MM.1S (cell line): ENCODE results near the gene DMRTB1.

Source experiments
- DNase-seq: peaks from one replicate; pipeline ENCODE4 v3.0.0-alpha.2; 2015
- H2AFZ ChIP-seq: fragments of 300-600 bp; sonication (generic); 2 replicates; pipeline ENCODE4 v1.6.0; 2016; ENCODE audit warnings: antibody characterized with exemption, low read length
- H3F3A ChIP-seq: fragments of 300-600 bp; sonication (generic); 2 replicates; pipeline ENCODE4 v1.6.1; 2016; ENCODE audit warnings: mild to moderate bottlenecking, antibody characterized with exemption, low read length, moderate library complexity, mixed read lengths; ENCODE audit not compliant: insufficient read depth
- H3K27ac ChIP-seq: fragments of 300-600 bp; sonication (generic); 2 replicates; pipeline ENCODE4 v1.5.1; 2016; ENCODE audit warnings: mild to moderate bottlenecking, low read length
- H3K27me3 ChIP-seq: fragments of 300-600 bp; sonication (generic); replicated peaks from 2 replicates; pipeline ENCODE4 v1.6.0; 2016; ENCODE audit warnings: low read length; ENCODE audit not compliant: insufficient read depth
- H3K36me3 ChIP-seq: fragments of 300-600 bp; sonication (generic); replicated peaks from 2 replicates; pipeline ENCODE4 v1.6.1; 2016; ENCODE audit warnings: mild to moderate bottlenecking, low read length, mixed read lengths; ENCODE audit not compliant: insufficient read depth
- H3K4me1 ChIP-seq: fragments of 300-600 bp; sonication (generic); 2 replicates; pipeline ENCODE4 v1.6.1; 2016; ENCODE audit warnings: low read length, mixed read lengths
- H3K4me2 ChIP-seq: fragments of 300-600 bp; sonication (generic); 2 replicates; pipeline ENCODE4 v1.6.0; 2016; ENCODE audit warnings: low read depth, low read length
- H3K4me3 ChIP-seq: fragments of 300-600 bp; sonication (generic); 2 replicates; pipeline ENCODE4 v1.5.1; 2016; ENCODE audit warnings: low read length, mixed read lengths
- H3K79me2 ChIP-seq: fragments of 300-600 bp; sonication (generic); 2 replicates; pipeline ENCODE4 v1.6.1; 2016; ENCODE audit warnings: mixed run types, low read length, mixed read lengths
- H3K9ac ChIP-seq: fragments of 300-600 bp; sonication (generic); 2 replicates; pipeline ENCODE4 v1.6.1; 2016; ENCODE audit warnings: low read length, mixed read lengths
- H3K9me2 ChIP-seq: fragments of 300-600 bp; sonication (generic); replicated peaks from 2 replicates; pipeline ENCODE4 v1.6.1; 2016; ENCODE audit warnings: mild to moderate bottlenecking, low read length, mixed read lengths; ENCODE audit not compliant: insufficient read depth
- H3K9me3 ChIP-seq: fragments of 300-600 bp; sonication (generic); replicated peaks from 2 replicates; pipeline ENCODE4 v1.6.1; 2016; ENCODE audit warnings: mild to moderate bottlenecking, low read length, mixed read lengths; ENCODE audit not compliant: insufficient read depth
- H4K20me1 ChIP-seq: fragments of 300-600 bp; sonication (generic); 2 replicates; pipeline ENCODE4 v1.6.1; 2016; ENCODE audit warnings: mild to moderate bottlenecking, low read length, moderate library complexity, mixed read lengths; ENCODE audit not compliant: insufficient read depth
- EZH2 ChIP-seq: fragments of 300-600 bp; sonication (generic); optimal IDR thresholded peaks from 2 replicates; pipeline ENCODE3; 2017; ENCODE audit warnings: low read depth, mild to moderate bottlenecking, antibody characterized with exemption, low read length, mixed read lengths
- EZH2phosphoT487 ChIP-seq: fragments of 300-600 bp; sonication (generic); IDR thresholded peaks from 2 replicates; pipeline ENCODE4 v1.6.1; 2018; ENCODE audit warnings: antibody characterized with exemption, low read length
- TF ChIP-seq, protein P1 (sequence below): fragments of 300-600 bp; sonication (generic); IDR thresholded peaks from 2 replicates; pipeline ENCODE4 v1.5.1; 2016; ENCODE audit warnings: antibody characterized with exemption, low read length, mixed read lengths

DMRTB1 gene

DNA sequence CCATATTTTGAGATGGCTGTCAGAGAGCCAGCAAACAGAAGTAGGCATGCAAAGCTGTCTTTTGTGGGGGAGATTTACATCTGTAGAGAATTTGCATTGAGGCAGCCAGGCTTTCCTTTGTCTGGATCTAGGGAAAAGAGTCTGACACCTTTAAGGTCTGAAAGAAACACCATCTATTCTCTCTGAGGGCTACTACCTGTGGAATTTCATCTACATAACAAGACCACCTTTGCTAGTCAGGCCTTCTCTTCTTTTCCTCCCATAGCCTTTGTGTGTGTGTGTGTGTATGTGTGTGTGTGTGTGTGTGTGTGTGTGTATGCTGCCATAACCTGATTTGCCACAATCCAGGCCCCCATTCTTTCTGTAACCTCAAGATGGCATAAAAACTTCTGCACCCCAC lies 28.4 kb upstream of the DMRTB1 start:
- TF ChIP-seq, protein P1, sequence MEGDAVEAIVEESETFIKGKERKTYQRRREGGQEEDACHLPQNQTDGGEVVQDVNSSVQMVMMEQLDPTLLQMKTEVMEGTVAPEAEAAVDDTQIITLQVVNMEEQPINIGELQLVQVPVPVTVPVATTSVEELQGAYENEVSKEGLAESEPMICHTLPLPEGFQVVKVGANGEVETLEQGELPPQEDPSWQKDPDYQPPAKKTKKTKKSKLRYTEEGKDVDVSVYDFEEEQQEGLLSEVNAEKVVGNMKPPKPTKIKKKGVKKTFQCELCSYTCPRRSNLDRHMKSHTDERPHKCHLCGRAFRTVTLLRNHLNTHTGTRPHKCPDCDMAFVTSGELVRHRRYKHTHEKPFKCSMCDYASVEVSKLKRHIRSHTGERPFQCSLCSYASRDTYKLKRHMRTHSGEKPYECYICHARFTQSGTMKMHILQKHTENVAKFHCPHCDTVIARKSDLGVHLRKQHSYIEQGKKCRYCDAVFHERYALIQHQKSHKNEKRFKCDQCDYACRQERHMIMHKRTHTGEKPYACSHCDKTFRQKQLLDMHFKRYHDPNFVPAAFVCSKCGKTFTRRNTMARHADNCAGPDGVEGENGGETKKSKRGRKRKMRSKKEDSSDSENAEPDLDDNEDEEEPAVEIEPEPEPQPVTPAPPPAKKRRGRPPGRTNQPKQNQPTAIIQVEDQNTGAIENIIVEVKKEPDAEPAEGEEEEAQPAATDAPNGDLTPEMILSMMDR: no peak
- H3K9me2 ChIP-seq: no peaks in the 10 kb centered on the region
- H3K4me2 ChIP-seq: no peak overlapping the region
- no peaks in the 10 kb centered on the region for H3K9me3 ChIP-seq
- H3K79me2 ChIP-seq: no peaks in the 10 kb centered on the region
- no peak overlapping the region for H3K4me3 ChIP-seq
- no peaks in the 10 kb centered on the region for H3K4me1 ChIP-seq
- H4K20me1 ChIP-seq: no peaks in the 10 kb centered on the region
- no peaks in the 10 kb centered on the region for H3F3A ChIP-seq
- H2AFZ ChIP-seq: no peak overlapping the region
- no peak for DNase-seq
- H3K36me3 ChIP-seq: no peaks in the 10 kb centered on the region
- no peak overlapping the region for H3K9ac ChIP-seq
- H3K27me3 ChIP-seq: no peaks in the 10 kb centered on the region
- no peak overlapping the region for H3K27ac ChIP-seq

DNA sequence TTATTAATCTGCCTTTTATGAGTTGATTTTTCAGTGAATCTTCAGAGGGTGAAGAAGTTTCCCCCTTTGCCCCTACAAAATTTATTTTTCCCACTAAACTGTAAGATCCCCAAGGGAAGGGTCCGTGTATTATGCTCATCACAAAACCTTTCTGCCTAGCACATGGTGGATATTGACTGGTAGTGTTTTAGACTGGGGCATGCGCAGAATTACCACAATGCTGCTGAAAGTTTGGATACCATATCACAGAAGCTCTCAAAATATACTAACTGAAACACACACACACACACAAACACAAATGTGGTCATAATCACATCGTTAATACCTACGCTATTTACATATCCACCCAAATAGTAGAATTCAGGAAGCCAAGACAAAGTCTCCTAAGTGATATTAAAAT lies 28.0 kb upstream of the DMRTB1 start:
- Histone ChIP-seq H3K9ac (no peak overlapping the region), H2AFZ (no peak overlapping the region), H3K79me2 (no peaks in the 10 kb centered on the region), H3F3A (no peaks in the 10 kb centered on the region), H3K4me1 (no peaks in the 10 kb centered on the region), H3K36me3 (no peaks in the 10 kb centered on the region), H3K9me3 (no peaks in the 10 kb centered on the region), H3K27ac (no peak overlapping the region), H4K20me1 (no peaks in the 10 kb centered on the region), H3K27me3 (no peaks in the 10 kb centered on the region), H3K4me3 (no peak overlapping the region), H3K9me2 (no peaks in the 10 kb centered on the region), H3K4me2 (no peak overlapping the region)
- DNase-seq: no peak
- TF ChIP-seq, protein P1: no peak
- TF ChIP-seq EZH2phosphoT487 (no peak), EZH2 (no peak)

DNA sequence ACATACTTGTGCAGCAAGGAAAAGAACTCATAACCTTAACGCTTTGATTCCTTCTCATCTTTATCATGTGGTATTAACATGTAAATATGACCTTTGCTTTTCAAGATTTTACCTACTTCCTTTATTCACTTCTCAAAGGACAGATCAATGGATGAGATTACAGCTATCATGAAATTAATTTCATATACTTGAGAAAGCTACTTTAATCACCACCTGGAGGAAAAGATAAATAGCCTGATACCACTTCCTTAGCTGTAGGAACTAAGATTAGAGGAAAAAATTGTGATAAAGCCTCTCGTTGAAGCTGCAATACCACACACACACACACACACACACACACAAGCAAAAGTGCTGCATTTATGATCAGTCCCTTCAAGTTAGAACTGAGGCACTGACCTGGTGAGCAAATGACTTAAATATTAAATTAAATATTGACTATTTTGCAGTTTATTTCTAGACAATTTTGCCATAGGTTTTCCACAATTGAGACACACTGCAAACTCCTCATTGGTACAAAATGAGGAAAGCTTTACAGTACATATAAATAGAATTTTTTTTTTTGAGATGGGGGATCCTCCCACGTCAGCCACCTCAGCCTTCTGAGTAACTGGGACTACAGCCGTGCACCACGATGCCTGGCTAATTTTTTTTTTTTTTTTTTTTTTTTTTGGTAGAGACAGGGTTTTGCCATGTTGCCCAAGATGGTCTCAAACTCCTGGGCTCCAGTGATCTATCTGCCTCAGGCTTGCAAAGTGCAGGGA lies 27.2 kb upstream of the DMRTB1 start:
- DNase-seq: no peak
- H3K27ac ChIP-seq: no peak overlapping the region

More for the DNA sequence above, 27.2 kb upstream of the DMRTB1 start:
- Histone ChIP-seq H3F3A (no peaks in the 10 kb centered on the region), H3K9ac (no peak overlapping the region), H3K9me3 (no peaks in the 10 kb centered on the region), H3K36me3 (no peaks in the 10 kb centered on the region), H3K9me2 (no peaks in the 10 kb centered on the region), H2AFZ (no peak overlapping the region), H3K79me2 (no peaks in the 10 kb centered on the region), H4K20me1 (no peaks in the 10 kb centered on the region), H3K4me2 (no peak overlapping the region), H3K27me3 (no peaks in the 10 kb centered on the region), H3K4me1 (no peaks in the 10 kb centered on the region), H3K4me3 (no peak overlapping the region)
- no peak for TF ChIP-seq EZH2
- TF ChIP-seq, protein P1: no peak
- TF ChIP-seq EZH2phosphoT487: no peak
